ENCODE measurements around the gene VWA5B1. TPM values are rescaled to one million over a fixed set of nuclear protein-coding genes. Genes with fewer than 3 reads are reported as not detected.

VWA5B1 gene
- total and polyA plus RNA-seq, 2 of the 8 experiments (the other 6 are each of a cell fraction or from before 2014, with no cell fraction given): 0.54 to 2.3 TPM

DNA sequence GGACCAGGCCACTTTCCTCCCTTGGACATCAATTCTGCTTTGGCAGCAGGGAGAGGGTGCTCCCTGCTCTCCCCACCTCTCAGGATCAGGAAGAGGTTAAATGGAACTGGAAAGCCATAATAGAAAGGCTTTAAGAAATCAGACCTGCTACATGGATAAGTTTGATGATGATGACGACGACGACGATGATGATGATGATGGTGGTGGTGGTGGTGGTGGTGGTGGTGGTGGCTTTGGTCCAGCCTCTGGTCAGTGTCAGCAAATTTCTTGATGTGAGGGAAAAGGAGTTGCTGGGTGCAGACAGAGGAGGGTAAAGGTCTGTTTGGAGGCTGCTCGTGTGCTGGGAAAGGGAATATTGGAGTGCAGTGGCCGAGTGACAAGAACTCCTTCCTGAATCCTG, 36.8 kb downstream of the VWA5B1 start:
- no peak overlapping the region for H3K9ac ChIP-seq (replicated peaks in 1 of 4; ENCODE audit: extremely low read depth in 1 of 4, low read depth in 3 of 4, low read length in 3 of 4)
- no peaks in the 10 kb centered on the region for H3K9me3 ChIP-seq (ENCODE audit: insufficient read depth in 2 of 2, low read depth in 1 of 2, low read length in 1 of 2)
- H2BK15ac ChIP-seq (ENCODE audit: low read length): no peak overlapping the region
- WGBS, 2 experiments (ENCODE audit: extremely low coverage in 1 of 2, insufficient coverage in 1 of 2, insufficient read length in 1 of 2, insufficient replicate concordance in 2 of 2, low coverage in 1 of 2, low lambda C conversion rate in 2 of 2, missing lambda C conversion rate in 1 of 2): 81% methylated on average over 6 of the region's 6 CpGs; no CpG with 5 or more reads in 1 of the 2 experiments
- H2AFZ ChIP-seq (ENCODE audit: low read length): no peak overlapping the region
- H3K4me3 ChIP-seq (ENCODE audit: extremely low read depth in 1 of 4, insufficient read depth in 2 of 4, low read depth in 3 of 4, low read length in 4 of 4): no peak overlapping the region
- H3K4me1 ChIP-seq (replicated peaks in 1 of 4; ENCODE audit: control insufficient read depth in 3 of 4, insufficient read depth in 4 of 4, low read length in 3 of 4): no peaks in the 10 kb centered on the region
- TF ChIP-seq HDAC6 (IDR thresholded peaks at IDR 0.05; ENCODE audit: low read depth, low read length) (no peak), NANOG (IDR thresholded peaks at IDR 0.05; ENCODE audit: insufficient read depth, low read depth, low read length, poor library complexity, severe bottlenecking) (no peak)
- no peak overlapping the region for H4K8ac ChIP-seq (ENCODE audit: extremely low read depth, insufficient read depth, low read length)
- no peaks in the 10 kb centered on the region for H3K27me3 ChIP-seq (replicated peaks in 1 of 4; ENCODE audit: control insufficient read depth in 3 of 4, extremely low read depth in 1 of 4, insufficient read depth in 3 of 4, low read length in 3 of 4)
- no peaks in the 10 kb centered on the region for H3K79me2 ChIP-seq (ENCODE audit: control insufficient read depth in 1 of 2, insufficient read depth in 2 of 2, low read length in 2 of 2)
- no peak overlapping the region for H2BK20ac ChIP-seq (ENCODE audit: low read length)
- no peaks in the 10 kb centered on the region for H3K36me3 ChIP-seq (ENCODE audit: control insufficient read depth in 2 of 4, insufficient read depth in 4 of 4, low read length in 3 of 4)
- no peak overlapping the region for H3K27ac ChIP-seq (ENCODE audit: low read depth, low read length)
- H3K23ac ChIP-seq (ENCODE audit: insufficient read length): no peak overlapping the region
- H2BK120ac ChIP-seq (replicated peaks; ENCODE audit: low read depth, low read length): no peak overlapping the region
- H3K23me2 ChIP-seq (ENCODE audit: low read depth, low read length): no peaks in the 10 kb centered on the region; the same call in 1 of the 2 replicates
- no peak overlapping the region for H3K18ac ChIP-seq (ENCODE audit: extremely low read depth, low read length)
- no peak overlapping the region for H3K4me2 ChIP-seq (ENCODE audit: insufficient read depth in 1 of 2, low read depth in 2 of 2, low read length in 2 of 2)
- DNase-seq (ENCODE audit: low read depth in 1 of 2, low spot score in 2 of 2) (no peak), FAIRE-seq (no peak)
- H3K14ac ChIP-seq (ENCODE audit: insufficient read length): no peak overlapping the region
- H2BK5ac ChIP-seq (ENCODE audit: low read depth, low read length): no peak overlapping the region
- no peak overlapping the region for H3K56ac ChIP-seq (replicated peaks; ENCODE audit: insufficient read length, low read depth, low read length)
- POLR2A ChIA-PET (ENCODE audit: partially characterized antibody): no interaction called here
- no peak overlapping the region for H3K4ac ChIP-seq (replicated peaks; ENCODE audit: insufficient read length, low read depth, low read length)
- no peaks in the 10 kb centered on the region for H3K79me1 ChIP-seq (ENCODE audit: low read depth, low read length)
- H4K91ac ChIP-seq (replicated peaks; ENCODE audit: insufficient read length, low read length): no peak overlapping the region
- no peaks in the 10 kb centered on the region for H4K20me1 ChIP-seq (replicated peaks in 1 of 2; ENCODE audit: control insufficient read depth in 1 of 2, insufficient read depth in 2 of 2, low read length in 2 of 2)
- no peak overlapping the region for H4K5ac ChIP-seq (ENCODE audit: insufficient read length, low read depth, low read length)
- CTCF ChIA-PET (ENCODE audit: partially characterized antibody): interaction anchor here (0.9 to 2.7 kb wide), 3 partner anchors 12 to 50 kb away, joined by 3 to 9 read pairs (median 4); no protein-coding TSS in a partner anchor
- no peak overlapping the region for H2BK12ac ChIP-seq (ENCODE audit: low read depth, low read length)
- H2AK5ac ChIP-seq (ENCODE audit: low read depth, low read length): no peak overlapping the region

All from H1 (cell line).